NCI-H2029 (cell line): ENCODE measurements around the gene AHDC1.
"Not testable (repeated sequence)": the region's sequence is repeated elsewhere in the genome, so short reads cannot be mapped to it uniquely, and the experiment has no call there.

Experiments used
- DNase-seq: peaks from one replicate; lab custom pipeline; 2025; lab: John Stamatoyannopoulos, UW

Gene AHDC1

DNA sequence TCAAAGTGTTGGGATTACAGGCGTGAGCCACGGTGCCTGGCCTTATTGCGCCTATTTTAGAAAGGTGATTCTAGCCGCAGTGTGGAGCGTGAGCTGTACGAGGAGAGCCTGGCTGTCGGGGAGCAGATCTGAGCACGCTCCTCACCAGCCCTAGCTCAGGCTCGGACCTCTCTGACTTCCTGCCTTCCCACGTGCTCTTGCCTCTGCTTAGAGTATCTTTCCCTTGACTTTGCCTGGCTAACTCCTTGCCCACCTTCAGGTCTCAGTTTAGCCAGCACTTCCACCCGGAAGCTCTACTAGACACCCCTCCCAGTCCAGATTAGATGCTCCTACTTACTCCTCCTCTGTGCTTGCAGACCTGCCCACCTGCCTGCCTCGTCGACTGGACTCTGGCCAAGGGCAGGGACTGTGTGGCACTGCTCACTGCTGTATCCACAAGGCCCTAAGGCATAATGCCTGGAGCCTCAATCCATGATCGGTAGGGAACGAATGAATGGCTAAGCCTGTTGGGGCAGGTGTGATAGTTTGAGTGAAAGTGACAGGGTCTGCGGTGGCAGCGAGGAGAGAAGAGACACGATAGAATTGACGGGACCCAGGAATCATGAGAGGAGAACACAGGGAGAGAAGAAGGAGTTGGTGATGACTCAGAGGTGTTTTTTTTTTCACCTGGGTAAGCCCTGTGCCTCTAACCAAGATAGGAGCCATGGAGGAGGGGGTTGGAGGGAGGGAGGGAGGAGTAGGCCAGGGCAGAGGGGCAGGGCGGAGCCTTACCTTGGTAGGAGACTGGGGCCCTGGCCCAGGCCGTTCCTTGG, 85.8 kb downstream of the AHDC1 start:
- peak; percentile 52 for DNase-seq

DNA sequence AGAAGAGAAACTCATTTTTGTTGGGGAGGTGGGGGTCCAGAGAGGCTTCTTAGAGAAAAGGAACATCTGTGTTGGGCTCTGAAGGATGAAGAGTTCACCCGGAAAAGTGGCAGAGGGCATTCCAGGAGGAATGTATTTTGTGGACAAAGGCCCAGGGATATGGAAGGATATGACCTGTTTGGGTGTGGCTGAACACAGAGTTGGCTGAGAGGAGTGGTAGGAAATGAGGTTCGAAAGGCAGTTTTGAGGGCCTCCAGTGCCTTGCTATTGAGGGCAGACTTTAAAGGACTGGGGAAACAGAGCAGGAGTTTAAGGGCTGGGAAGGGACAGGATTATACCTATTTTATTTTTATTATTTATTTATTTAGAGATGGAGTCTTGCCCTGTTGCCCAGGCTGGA, 86.6 kb downstream of the AHDC1 start:
- DNase-seq: no peak

DNA sequence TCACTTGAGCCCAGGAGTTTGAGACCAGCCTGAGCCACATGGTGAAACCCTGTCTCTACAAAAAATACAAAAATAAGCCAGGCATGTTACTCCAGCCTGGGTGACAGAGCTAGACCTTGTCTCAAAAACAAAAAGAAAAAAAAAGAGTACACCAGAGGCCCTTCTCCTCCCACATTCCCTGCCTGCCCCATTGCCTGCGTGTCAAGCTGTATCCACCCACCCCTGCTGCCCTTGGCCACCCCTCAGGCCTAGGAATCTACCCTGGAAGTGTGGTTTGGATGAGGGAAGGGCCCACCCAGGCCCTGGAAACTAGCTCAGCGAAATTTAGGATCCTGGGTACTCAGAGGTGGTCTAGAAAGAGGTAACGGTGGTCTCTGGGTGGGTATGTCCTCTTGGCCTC, 88.3 kb downstream of the AHDC1 start:
- no peak for DNase-seq

DNA sequence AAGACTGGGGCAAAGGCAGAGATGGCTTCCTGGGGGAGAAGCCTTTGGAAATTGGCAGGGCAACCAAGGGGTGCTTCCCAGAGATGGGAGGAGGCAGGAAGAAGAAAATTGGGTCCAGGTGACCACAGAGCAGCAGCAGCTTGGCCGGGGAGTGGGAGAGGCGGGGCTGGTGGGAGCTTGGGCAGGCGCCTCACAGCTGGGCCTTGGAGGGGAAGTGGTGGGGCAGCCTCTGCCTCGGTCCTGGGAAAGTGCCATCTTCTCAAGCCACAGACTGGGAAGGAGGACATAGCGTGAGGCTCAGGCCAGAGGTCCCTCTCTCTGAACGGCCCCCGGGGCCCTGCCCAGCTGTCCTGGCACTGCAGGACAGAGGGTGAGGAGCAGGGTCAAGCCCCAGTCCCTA, 90.0 kb downstream of the AHDC1 start:
- DNase-seq: no peak

DNA sequence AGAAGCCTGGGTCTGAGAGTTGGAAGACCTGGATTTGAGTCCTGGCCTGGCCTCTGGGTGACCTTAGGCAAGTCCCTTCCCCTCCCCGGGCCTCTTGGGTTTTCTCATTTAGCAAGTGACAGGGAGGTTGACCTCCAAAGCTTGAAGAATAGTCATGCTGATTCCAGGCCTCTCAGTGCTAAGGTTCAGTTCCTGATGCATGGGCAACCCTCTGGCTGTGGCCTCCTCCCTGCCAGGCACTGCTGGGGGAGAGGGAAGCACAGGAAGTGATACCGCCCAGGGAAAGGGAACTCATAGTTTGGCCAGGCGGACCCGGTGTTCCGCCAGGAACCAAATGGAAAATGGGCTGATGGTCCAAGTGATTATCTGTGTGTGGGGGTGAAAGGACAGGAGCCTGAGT, 90.4 kb downstream of the AHDC1 start:
- no peak for DNase-seq

DNA sequence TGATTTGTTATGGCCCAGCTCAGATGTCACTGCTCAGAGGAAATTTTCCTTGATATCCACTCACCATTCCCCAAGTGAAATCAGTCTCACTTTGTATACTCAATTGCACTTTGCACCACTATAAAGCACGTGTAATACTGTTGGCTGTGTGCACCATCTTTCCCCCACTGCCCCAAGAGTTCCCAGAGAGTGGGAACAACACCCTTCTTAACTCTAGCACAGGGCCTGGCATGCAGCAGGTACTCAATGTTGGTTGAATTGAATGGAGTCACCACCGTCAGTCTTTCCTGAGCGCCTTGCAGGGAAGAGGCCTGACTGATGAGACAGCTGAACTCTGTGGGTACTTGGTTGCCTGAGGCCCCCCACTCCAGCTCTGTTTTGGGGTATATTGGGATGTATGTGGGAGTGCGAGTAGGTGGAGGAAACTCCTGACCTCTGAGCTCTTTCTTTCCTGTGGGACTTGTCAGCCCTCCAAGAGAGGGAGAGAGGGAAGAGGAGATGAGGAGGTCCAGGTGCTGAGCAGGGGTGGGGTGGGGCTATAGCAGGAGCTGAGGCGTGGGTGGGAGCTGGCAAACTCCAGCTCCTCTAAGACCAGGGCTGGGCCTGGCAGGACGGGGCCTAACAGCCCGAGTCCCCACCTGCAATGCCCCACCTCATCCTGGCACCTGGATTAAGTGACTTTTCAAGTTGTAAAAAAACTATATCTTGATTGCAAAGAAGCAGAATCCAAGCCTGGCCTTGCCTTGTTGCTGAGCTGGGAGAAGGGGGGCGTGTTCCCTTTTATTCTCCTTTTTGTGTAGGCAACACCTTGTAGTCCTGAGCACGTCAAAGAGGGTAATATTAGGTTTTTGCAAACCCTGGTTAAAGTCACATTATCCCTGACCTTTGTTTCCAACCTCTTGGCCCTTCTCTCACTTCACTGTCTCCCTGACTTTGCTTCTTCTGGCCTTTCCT, 94.5 kb downstream of the AHDC1 start:
- no peak for DNase-seq

DNA sequence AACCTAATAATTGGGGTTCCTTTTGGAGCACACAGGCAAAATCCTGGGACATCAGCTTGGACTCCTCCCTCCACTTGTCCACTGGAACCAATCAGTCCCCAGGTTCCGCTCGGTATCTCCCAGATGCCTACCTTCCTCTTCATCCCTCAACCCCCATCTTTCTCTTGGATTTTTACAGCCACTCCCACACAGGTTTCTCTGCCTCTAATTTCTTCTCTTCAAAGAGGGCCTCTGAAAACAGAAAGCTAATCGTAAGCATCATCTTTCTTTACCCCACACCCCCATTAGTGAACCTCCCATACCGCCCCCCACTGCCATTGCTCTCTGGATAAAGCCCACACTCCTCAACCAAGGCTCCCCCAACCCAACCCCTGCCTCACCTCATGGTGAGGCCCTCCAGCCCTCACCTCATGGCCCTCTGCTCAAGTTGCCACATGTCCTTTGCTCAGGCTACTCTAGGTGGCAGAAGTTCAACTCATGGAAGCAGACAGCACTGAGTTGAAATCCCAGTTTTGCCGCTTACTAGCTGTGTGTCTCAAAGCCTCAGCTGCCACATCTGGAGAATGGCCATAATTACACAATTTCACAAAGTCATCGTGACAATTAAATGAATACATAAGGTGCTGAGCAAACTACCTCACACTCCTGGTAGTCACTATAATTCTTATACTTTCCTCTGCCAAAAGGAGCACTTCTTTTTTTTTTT, 95.8 kb downstream of the AHDC1 start:
- no peak for DNase-seq

DNA sequence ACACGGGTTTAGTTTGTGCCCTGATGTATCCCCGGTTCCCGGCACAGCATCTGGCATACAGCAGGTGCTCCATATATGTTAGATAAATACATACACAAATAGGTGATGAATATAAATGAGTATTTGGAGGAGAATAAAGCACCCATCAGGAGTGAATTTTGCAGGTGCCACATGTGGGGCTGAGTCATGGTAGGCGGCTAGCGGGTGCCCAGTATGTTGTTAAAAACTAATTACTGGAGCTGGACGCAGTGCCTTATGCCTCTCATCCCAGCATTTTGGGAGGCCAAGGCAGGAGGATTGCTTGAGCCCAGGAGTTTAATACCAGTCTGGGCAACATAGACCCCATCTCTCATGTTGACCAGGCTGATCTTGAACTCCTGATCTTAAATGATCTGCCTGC, 97.2 kb downstream of the AHDC1 start:
- DNase-seq: no peak

DNA sequence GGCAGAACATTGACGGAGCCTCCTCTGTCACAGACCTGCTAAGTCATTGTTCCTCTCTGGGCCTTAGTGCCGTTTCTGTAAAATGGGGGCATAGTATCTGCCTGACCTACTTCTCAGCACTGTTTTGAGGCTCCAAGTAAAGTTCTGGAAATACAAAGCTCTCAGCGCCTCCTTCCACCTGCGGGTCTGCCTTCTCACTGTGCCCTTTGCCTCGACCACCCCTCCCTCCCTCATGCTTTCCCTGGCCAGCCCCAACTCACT, 98.6 kb downstream of the AHDC1 start:
- no peak for DNase-seq

DNA sequence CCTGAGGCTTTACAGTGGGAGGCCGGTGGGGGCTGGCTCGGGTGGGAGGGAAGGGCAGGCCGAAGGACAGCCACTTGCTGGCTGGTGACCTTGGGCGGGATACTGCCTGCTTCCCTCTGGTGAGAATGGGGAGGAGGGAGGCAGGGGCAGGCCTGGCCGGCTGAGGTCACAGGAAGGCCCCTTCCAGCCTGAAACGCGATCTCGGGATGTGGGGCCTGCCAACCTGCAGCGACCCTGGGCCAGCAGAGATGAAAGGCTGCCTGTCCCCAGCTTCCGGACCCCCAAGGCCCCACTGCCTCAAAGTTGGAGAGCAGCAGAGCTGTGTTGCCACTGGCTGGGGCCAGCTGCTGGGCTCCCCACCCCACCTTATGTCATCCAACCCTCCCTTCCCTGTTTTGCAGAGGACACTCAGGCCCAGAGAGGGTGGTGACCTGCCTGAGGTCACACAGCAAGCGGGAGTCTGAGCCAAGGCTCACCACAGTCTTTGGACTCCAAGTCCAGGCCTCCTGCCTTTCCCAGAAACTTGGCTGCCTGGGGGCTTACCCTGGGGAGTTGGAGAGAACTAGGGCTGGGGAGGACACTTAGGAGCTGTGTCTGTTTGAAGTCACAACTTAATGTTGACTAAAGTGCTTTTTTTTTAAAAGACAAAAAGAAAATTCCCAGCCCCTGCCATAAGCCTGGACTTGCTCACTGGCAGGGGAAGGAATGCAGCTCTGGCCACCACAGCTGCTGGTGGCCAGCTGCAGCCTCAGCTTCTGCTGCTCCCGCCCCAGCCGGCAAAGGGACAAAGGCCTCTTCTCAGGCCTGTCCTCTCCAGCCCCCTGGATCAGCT, 99.1 kb downstream of the AHDC1 start:
- DNase-seq: no peak

DNA sequence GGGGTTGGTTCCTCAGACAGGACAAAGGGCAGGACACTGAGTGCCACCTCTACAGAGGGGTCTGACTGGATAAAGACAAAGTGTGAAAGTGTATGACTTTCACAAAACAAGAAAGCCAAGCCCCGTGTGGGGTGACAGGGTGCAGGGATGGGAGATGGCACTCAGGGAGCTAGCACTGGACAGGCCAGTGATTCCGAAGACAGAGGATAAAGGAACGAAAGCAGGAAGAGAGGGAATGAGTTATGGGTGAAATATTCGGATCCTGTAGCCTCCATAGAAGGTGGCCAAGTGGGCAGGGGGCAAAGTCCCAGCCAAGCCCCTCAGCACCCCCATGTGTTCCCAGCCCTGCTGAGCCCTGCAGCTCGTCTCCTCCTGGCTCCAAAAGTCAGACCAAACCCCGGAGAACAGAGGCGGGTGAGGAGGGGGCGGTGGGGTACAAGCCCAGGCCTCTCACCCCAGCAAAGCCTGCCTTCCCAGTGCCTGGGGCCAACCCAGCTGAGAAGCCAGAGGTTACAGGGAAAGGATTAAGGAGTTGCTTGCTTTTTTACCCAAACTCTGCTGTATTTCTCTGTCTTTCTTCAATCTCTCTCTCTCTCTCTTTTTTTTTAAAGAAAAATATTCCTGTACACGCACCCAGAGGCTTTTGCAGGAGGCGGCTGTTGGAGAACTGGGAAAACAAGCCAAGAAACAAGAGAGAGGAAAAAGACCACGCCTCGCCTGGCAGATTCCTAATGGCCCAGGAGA, 99.9 kb downstream of the AHDC1 start:
- no peak for DNase-seq

DNA sequence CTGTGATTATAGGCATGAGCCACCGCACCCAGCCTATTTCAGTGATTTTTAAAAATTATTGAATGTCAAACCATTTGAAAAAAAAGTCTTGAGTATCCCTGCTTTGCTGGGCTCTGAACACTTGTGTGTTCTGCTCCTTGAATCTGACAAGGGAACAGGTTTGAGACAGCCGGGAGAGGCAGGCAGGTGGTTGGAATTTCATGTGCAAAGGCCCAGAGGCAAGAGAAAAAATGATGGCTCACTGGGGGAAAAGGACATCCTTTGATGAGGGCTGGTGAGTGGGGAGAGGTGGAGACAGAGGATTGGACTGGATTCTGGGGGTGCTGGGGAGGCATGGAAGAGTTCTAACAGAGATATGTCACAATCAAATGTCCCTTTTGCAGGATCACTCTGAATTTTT, 100.9 kb downstream of the AHDC1 start:
- no peak for DNase-seq

DNA sequence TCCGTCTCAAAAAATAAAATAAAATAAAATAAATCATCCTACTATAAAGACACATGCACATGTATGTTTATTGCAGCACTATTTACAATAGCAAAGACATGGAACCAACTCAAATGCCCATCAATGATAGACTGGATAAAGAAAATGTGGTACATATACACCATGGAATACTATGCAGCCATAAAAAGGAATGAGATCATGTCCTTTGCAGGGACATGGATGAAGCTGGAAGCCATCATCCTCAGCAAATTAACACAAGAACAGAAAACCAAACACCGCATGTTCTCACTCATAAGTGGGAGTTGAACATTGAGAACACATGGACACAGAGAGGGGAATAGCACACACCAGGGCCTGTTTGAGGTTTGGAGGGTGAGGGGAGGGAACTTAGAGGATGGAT, 102.8 kb downstream of the AHDC1 start:
- not testable (repeated sequence) for DNase-seq

DNA sequence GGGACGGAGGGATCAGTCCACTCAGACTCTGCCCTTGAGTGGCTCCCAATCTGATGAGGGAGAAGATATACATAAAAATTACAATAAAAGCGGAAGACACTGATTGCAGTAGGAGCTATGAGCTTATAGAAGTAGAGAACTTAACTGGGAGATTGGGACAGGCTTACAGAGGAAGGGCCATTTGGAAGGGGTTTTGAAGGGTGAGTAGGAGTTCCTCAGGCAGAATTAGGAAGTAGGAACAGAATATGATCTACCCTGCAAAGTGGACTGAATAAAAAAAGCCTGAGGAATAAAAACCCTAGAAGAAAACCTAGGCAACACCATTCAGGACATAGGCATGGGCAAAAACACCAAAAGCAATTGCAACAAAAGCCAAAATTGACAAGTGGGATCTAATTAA, 104.8 kb downstream of the AHDC1 start:
- DNase-seq: no peak

DNA sequence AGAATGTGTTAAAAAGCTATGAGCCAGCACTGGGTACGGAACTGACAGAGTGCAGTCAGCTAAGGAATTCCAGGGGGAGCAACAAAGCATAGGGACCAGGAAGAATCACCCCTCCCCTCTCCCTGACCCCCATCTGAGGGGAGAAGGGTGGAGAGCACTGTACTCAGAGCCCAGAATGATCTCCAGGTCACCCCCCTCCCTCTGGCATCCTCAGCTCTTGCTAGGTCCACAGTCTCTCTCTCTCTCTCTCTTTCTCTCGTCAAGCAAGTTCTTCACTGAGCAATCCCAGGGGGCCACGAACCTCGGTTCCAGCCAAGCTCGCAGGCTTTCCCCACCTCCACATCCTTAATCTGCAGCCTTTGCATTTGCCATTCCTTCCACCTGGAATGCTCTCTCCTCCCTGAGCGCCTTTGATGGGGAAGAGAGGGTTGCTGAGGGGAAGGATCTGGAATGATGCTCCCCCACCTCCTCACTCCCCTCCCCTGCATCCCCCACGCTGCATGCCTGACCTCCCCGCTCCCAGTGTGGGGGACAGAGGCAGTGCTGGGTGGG, 107.3 kb downstream of the AHDC1 start:
- no peak for DNase-seq

DNA sequence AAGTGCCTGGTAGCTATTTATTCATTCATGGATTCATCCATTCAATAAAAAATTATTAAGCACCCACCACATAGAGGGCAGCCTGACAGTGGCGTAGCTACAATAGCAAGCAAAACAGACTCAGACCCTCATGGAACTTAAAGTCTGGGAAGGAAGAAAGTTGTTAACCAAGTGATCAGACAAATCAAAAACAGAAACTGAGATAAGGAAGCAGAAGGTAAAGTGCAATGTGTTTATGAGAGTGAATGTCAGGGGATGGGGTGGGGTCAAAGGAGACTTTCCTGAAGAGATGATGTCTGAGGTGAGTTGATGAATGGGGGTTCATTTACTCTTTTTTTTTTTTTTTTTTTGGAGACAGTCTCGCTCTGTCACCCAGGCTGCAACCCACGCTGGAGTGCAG, 111.1 kb downstream of the AHDC1 start:
- no peak for DNase-seq

DNA sequence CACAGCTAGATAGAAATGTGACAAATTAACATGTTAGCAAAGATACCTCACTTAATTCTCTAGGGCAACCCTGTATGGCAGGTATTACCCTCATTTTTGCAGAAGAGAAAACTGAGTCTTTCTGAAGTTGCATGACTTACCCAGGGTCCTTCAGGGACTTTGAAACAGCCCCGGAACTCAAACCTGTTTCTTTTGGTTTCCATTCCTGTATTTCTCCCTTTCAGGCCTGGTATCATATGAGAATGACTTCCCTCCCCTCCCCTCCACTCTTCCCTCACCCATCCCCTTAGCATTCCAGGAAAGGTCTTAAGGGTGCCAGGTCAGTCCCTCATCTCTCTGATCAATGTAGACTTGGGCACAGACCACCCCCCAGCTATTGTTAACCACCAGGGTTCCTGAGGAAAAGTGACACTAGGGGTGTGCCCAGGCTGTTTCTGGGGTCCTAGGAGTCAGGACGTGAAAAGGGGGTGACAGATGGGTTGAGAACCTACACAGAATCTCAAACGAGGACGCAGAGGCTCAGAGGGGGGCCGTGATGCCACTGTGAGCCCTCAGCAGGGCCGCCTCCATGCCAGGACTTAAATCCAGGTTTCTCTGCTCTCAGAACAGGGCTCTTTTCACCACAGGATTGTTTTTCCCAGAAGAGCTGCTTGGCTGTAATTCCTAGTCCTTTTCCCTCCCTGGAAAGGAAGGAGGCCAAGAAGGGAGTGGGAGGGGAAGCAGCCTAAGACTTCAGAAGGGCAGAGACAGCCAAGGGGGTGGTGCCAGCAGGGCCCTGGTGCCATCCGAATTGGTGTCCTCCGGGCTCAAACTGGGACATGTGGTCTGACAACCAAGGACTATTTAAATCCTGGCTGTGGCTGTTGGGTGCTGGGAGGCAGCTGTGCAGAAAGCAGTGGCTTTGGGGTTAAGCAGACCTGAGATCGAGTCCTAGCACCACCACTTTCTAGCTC, 111.9 kb downstream of the AHDC1 start:
- no peak for DNase-seq

DNA sequence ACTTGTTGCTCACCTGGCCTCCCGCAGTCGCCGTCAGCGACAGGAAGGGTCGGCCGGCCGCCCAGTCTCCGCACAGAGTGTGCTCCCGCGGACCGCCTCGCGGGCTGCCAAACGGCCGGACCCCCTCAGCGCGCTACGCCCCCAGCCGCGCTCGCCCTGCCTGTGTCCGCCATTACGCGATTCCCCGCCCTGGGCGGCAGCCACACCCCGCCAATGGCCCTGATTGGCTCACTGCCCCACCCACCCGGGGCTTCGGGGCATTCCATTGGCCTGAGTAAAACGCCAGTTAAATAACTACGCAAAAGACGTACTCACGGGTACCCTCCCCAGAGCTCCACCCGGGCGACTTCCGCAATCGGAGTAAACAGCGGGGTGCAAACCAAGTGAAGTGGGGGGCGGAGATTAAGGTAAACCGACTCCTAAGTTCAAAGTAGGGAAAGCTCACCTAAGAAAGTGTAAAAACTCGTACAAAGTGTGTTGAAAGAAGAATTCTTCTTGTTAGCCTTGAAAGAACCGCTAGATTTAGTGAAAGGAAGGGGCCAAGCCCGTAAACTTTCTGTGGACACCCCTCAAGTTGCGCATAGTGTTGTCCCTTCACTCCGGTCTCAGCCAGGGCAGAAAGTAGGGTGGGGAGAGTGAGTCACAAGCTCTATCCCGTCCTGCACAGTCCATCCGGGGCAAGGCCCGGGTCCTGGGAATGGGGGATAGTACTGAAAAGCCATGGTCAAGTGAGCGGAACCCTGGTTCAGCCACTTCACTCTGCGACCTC, 113.8 kb downstream of the AHDC1 start, which contains the start of gene WASF2:
TSS of gene WASF2 (minus strand) at position 195 of the 769 bp plus-strand sequence. CDS start 61,277 bp downstream, outside the sequence.
- DNase-seq: peak; percentile 91

DNA sequence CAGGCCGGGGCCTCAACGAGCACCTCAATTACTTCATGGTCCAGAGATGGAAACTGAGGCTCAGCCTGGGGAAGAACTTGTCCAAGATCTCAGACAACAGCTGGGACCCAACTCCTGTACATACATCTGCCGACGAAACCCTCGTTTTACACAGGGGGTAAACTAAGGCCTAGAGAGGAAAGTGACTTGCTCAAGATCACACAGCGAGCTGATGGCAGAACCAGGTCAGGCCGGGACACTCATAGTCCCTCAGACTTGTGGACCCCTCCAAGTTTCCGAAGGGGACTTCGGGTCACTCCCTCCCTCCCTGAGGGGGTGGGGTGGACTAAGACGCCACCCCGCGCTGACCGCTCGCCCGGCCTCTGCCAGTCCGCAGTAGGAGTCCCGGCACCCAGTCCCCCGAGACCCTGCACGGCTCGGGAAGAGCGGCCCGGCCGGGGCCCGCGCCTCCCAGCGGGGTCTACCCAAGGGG, 114.4 kb downstream of the AHDC1 start:
- no peak for DNase-seq
